Measurements from ENCODE around the gene KCNJ3.

- TF ChIP-seq CTCF (IDR thresholded peaks at IDR 0.05) (no peak), POLR2A (IDR thresholded peaks at IDR 0.05) (no peak)
Observed at GRCh38 chr2:154710685-154711084, 12.2 kb downstream of the KCNJ3 start.
